Islet precursor cell (in vitro differentiated cells): ENCODE results near the gene OR4B1.

ENCODE experiments used
- DNase-seq: peaks from one replicate; pipeline ENCODE4 v3.0.0-alpha.2; 2018

The OR4B1 gene

GRCh38 chr11:48263423-48263911 is 46.9 kb downstream of the OR4B1 start, which contains the start of gene OR4X1:
TSS of gene OR4X1 (plus strand) at chr11:48263861. CDS start at chr11:48263861, 0 bp downstream.
- DNase-seq = no peak
